ENCODE data around the gene ATP5PD.
"Not testable (repeated sequence)": the region's sequence is repeated elsewhere in the genome, so short reads cannot be mapped to it uniquely, and the experiment has no call there.

The ATP5PD gene

GRCh38 chr17:75077496-75078283, 30.9 kb upstream of the ATP5PD start:
- no peak for DNase-seq (ENCODE audit: low read depth)

- DNase-seq (ENCODE audit: low read depth) = no peak
These were observed 30.3 kb upstream of the ATP5PD start for GRCh38 chr17:75077072-75077495.

- no peak for DNase-seq (ENCODE audit: low read depth)
These were observed 29.0 kb upstream of the ATP5PD start for GRCh38 chr17:75075597-75076336.

- DNase-seq (ENCODE audit: low read depth) = no peak
These were observed 27.8 kb upstream of the ATP5PD start for GRCh38 chr17:75074532-75074931.

- no peak for DNase-seq (ENCODE audit: low read depth)
These were observed 26.9 kb upstream of the ATP5PD start for GRCh38 chr17:75073618-75074047.

- not testable (repeated sequence) for DNase-seq (ENCODE audit: low read depth)
These were observed 26.1 kb upstream of the ATP5PD start for GRCh38 chr17:75072909-75073308.

- DNase-seq (ENCODE audit: low read depth) = not testable (repeated sequence)
These were observed 24.9 kb upstream of the ATP5PD start for GRCh38 chr17:75071478-75072271.

GRCh38 chr17:75069783-75070182, 23.0 kb upstream of the ATP5PD start:
- DNase-seq (ENCODE audit: low read depth) = no peak

- no peak for DNase-seq (ENCODE audit: low read depth)
These were observed 22.0 kb upstream of the ATP5PD start for GRCh38 chr17:75068750-75069149.

- no peak for DNase-seq (ENCODE audit: low read depth)
These were observed 21.1 kb upstream of the ATP5PD start for GRCh38 chr17:75067856-75068255.

- DNase-seq (ENCODE audit: low read depth) = no peak
These were observed 18.9 kb upstream of the ATP5PD start for GRCh38 chr17:75065562-75066151.

- DNase-seq (ENCODE audit: low read depth) = no peak
These were observed 18.2 kb upstream of the ATP5PD start for GRCh38 chr17:75064867-75065561.

GRCh38 chr17:75064460-75064859, 17.7 kb upstream of the ATP5PD start:
- no peak for DNase-seq (ENCODE audit: low read depth)

- no peak for DNase-seq (ENCODE audit: low read depth)
These were observed 17.3 kb upstream of the ATP5PD start for GRCh38 chr17:75064040-75064439.

- DNase-seq (ENCODE audit: low read depth) = no peak
These were observed 16.9 kb upstream of the ATP5PD start for GRCh38 chr17:75063626-75064025.

GRCh38 chr17:75063201-75063600, 16.4 kb upstream of the ATP5PD start:
- DNase-seq (ENCODE audit: low read depth) = no peak

GRCh38 chr17:75061618-75062017, 14.8 kb upstream of the ATP5PD start:
- DNase-seq (ENCODE audit: low read depth) = no peak

- DNase-seq (ENCODE audit: low read depth) = no peak
These were observed 14.3 kb upstream of the ATP5PD start for GRCh38 chr17:75061055-75061438.

- DNase-seq (ENCODE audit: low read depth) = no peak
These were observed 13.8 kb upstream of the ATP5PD start for GRCh38 chr17:75060434-75061054.

GRCh38 chr17:75059369-75060345, 12.9 kb upstream of the ATP5PD start:
- no peak for DNase-seq (ENCODE audit: low read depth)

Measured in HS-27A (cell line).